HG02943 (cell line): ENCODE data around the gene ROCK2.

Experiments used
- ATAC-seq: cut with Tn5 transposase; IDR thresholded peaks from one replicate; pipeline ENCODE4 v1.9.1; 2021; ENCODE audit warnings: mild to moderate bottlenecking, low read depth, moderate library complexity; ENCODE audit not compliant: unreplicated experiment

The ROCK2 gene

GRCh38 chr2:11133238-11133935 lies 211.0 kb downstream of the ROCK2 start:
- ATAC-seq: no peak

- no peak for ATAC-seq
These were observed 212.3 kb downstream of the ROCK2 start for GRCh38 chr2:11132036-11132671.

GRCh38 chr2:11131166-11131920 lies 213.1 kb downstream of the ROCK2 start:
- ATAC-seq: no peak
